ENCODE data around the gene PKMYT1.

GRCh38 chr16:3017344-3017743 lies 37.1 kb upstream of the PKMYT1 start:
- no peak for TF ChIP-seq ZNF224 (CRISPR knock-in tag; IDR thresholded peaks at IDR 0.05)
- no peak for TF ChIP-seq MAX (CRISPR knock-in tag; IDR thresholded peaks at IDR 0.05)
- TF ChIP-seq ZNF274 (IDR thresholded peaks at IDR 0.05; ENCODE audit: borderline replicate concordance, low read depth, low read length), result no peak
- no peak for TF ChIP-seq CTCF (IDR thresholded peaks at IDR 0.05 in 2 of 3, conservative IDR thresholded peaks at IDR 0.05 in 1 of 3; ENCODE audit: insufficient read depth in 2 of 3, low read depth in 1 of 3, low read length in 3 of 3)
- no peak for TF ChIP-seq KDM1A (IDR thresholded peaks at IDR 0.05)
- TF ChIP-seq ZNF24 (IDR thresholded peaks at IDR 0.05), result no peak
- no peak for TF ChIP-seq NFRKB (IDR thresholded peaks at IDR 0.05; ENCODE audit: low read depth)
- no peak for TF ChIP-seq SP1 (CRISPR knock-in tag; IDR thresholded peaks at IDR 0.05)
- TF ChIP-seq NR2C2 (CRISPR knock-in tag; IDR thresholded peaks at IDR 0.05), result no peak
- TF ChIP-seq NR2C2 (tag; IDR thresholded peaks at IDR 0.05), result no peak
- no peak for TF ChIP-seq CHD2 (IDR thresholded peaks at IDR 0.05; ENCODE audit: low read depth, low read length)
